HG02571 (cell line): ENCODE results near the gene BACH2.
"Not testable (repeated sequence)": the region's sequence is repeated elsewhere in the genome, so short reads cannot be mapped to it uniquely, and the experiment has no call there.

Experiments used
- ATAC-seq: cut with Tn5 transposase; IDR thresholded peaks from one replicate; pipeline ENCODE4 v1.9.1; 2021; ENCODE audit warnings: mild to moderate bottlenecking, moderate library complexity; ENCODE audit not compliant: unreplicated experiment

Gene BACH2

GRCh38 chr6:89928604-89929003 is 368.0 kb downstream of the BACH2 start:
- no peak for ATAC-seq

DNA sequence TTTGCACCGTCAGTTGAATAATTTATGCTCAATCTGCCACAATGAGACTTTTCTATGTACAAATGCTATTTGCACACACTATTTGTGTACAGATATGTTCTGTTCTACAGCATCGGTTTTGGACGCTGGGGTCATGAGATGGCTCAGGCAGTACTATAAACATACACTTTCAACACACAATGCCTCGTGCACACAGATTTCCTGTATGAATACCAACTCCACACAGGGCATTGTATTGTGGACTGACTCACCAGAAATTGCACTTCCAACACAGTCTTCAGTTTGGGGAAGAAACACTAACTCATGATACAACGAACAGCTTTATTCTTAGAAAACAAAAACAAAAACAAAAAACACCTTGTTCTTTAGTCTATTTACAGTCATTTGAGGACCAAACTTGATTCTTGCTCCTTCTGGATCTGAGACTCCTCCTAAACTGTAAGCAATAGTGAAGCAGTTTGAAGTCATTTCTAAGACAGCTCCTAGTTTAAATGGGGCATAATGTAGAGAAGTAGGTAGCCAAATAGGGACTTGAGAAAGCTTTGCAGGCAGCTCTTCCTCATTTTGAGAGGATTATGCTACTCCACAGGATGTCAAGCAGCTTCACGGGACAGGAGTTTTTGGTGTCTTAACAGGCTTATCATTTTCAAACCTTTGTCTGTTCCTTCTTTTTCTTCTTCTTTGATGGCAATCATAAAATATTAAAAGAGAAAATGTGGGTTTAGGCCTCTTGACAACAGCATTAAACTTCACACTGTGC is 368.7 kb downstream of the BACH2 start:
- no peak for ATAC-seq

- no peak for ATAC-seq
These were observed 369.4 kb downstream of the BACH2 start for GRCh38 chr6:89927264-89927663.

DNA sequence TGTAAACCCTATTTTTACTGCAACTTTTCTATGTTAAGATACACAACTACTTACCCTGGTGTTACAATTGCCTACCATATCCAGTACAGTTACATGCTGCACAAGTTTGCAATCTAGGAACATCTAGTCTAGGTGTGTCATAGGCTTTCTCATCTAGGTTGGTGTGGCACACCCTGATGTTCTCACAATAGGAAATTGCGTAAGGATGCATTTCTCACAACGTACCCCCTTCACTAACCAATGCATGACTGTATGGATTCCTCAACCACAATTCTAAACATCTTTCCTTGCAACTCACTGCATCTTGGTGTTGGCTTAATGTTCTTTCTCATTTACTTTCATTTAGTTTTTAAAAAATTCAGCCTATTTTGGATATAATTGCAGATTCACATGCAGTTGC is 370.8 kb downstream of the BACH2 start:
- no peak for ATAC-seq

DNA sequence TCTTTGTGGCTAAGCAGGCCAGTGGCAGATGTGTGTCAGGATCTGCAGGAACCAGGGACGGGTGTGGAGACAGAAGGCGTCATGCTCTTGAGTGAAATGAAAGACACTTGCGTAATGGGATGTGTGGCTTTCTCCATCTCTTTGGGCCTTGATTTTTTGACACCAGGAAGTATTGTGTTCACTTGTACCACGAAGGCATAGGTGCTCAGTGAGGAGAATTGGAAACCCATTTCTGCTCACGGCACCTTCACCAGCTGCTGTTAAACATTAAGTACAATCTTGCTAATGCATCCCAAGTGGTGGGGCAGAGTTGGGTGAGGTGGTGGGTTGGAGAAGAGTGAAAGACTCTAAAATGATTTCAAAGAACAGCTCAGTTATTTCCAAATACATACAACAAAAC is 372.4 kb downstream of the BACH2 start:
- ATAC-seq, result no peak

DNA sequence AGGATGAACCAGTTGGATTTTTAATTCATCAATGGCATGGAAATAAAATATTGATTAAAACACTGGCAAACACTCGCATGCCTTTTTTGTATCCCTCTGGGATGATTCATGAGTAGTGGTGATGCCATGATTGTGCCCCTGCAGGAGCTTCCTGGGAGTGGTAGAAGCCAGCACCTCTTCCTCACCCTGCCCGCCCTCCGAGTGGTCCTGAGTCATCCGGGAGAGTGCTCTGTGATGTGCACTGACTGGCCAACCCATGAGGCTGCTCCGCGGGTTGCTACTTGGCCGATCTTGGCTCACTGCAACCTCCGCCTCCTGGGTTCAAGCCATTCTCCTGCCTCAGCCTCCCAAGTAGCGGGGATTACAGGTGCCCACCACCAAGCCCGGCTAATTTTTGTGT is 375.0 kb downstream of the BACH2 start:
- ATAC-seq, result no peak

- no peak for ATAC-seq
These were observed 375.4 kb downstream of the BACH2 start for GRCh38 chr6:89921197-89921596.

DNA sequence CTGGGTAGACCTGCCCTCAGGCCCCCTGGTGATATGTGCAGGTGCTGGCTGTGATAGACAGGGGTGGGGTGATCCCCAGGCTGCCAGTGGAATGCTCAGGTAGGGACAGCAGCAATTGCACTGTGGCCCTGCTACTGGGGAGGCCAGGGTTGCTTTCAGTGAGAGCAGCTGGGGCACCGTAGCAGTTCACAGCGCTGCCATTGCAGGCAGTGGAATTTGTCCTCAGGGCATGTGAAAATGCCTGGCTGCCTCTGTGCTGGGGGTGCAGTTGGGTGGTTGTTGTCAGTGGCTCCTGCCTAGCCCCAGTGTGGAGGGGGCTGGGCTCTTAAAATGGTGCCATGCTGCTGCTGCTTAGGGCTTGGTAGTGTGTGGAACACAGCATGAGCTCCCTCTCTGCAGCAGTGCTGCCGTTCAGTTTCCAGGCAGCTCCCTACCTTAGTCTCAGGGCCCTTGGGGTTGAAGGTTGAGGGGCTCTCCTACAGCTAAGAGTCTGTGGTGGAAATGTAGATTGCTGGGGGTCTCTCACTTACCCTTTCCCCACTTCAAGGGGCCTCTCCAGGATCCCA is 378.8 kb downstream of the BACH2 start:
- no peak for ATAC-seq

DNA sequence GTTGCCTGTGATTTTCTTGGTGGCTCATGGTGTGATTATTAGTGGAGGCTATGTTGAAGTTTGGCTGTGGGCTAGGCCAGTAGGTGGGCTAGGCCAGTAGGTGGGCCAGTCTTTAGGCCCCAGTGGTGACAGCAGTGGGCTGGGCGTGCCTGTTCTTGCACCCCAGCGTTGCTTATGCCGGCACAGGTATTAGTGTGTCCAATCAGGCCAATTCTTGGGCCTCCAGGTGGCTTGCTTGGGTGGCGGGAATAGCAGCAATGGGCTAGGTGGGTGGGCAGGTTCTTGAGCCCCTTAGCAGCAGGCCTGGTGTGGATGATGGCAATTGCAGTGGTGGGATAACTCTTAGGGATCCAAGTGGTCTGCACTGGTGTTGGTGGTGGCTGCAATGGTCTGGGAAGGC is 379.4 kb downstream of the BACH2 start:
- ATAC-seq, result no peak

DNA sequence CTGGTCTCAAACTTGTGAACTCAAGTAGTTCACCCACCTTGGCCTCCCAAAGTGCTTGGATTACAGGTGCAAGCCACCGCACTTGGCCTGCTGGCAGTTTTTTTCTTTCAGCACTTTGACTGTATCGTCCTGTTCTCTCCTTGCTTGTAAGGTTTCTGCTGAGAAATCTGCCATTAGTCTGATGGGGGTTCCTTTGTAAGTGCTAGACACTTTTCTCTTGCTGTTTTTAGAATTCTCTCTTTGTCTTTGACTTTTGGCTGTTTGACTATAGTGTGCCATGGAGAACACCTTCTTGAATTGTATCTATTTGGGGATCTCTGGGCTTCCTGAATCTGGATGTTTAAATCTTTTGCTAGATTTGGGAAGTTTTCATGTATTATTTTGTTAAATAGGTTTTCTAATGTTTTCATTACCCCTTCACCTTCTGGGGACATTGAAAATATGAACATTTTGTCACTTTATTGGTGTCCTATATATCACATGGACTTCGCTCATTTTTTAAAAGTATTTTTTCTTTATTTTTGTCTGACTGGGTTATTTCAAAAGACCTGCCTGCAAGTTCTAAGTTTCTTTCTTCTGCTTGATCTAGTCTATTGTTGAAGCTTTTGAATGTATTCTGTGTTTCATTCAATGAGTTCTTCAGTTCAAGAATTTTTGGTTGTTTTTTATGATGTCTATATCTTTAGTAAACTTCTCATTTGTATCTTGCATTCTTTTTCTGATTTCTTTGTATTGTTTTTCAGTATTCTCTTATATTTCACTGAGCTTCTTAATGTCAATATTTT is 380.3 kb downstream of the BACH2 start:
- no peak for ATAC-seq

- no peak for ATAC-seq
These were observed 385.8 kb downstream of the BACH2 start for GRCh38 chr6:89910902-89911240.

GRCh38 chr6:89910001-89910901 is 386.4 kb downstream of the BACH2 start:
- ATAC-seq, result not testable (repeated sequence)

- no peak for ATAC-seq
These were observed 401.3 kb downstream of the BACH2 start for GRCh38 chr6:89895276-89895874.

- ATAC-seq, result no peak
These were observed 402.5 kb downstream of the BACH2 start, which contains the start of gene GJA10 for GRCh38 chr6:89894169-89894568. GJA10 (plus strand) TSS chr6:89894469; CDS start chr6:89894469, 0 bp downstream.

- ATAC-seq, result not testable (repeated sequence)
These were observed 404.1 kb downstream of the BACH2 start for GRCh38 chr6:89892577-89892976.

DNA sequence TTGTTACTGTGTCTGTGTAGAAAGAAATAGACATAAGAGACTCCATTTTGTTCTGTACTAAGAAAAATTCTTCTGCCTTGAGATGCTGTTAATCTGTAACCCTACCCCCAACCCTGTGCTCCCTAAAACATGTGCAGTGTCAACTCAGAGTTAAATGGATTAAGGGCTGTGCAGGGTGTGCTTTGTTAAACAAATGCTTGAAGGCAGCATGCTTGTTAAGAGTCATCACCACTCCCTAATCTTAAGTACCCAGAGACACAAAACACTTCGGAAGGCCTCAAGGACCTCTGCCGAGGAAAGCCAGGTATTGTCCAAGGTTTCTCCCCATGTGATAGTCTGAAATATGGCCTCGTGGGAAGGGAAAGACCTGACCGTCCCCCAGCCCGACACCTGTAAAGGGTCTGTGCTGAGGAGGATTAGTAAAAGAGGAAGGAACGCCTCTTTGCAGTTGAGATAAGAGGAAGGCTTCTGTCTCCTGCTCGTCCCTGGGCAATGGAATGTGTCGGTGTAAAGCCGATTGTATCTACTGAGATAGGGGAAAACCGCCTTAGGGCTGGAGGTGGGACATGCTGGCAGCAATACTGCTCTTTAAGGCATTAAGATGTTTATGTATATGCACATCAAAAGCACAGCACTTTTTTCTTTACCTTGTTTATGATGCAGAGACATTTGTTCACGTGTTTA is 405.7 kb downstream of the BACH2 start:
- ATAC-seq, result not testable (repeated sequence)

GRCh38 chr6:89888871-89889270 is 407.8 kb downstream of the BACH2 start:
- no peak for ATAC-seq

DNA sequence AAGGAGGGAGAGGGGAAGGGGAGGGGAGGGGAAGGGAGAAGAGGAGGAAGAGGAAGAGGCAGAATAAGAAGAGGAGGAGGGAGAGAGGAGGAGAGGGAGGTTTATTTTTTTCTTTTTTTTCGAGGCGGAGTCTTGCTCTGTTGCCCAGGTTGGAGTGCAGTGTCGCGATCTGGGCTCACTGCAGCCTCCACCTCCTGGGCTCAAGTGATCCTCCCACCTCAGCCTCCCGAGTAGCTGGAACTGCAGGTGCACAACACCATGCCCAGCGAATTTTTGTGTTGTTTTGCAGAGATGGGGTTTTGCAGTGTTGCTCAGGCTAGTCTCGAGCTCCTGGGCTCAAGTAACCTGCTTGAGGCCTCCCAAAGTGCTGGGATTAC is 408.5 kb downstream of the BACH2 start:
- ATAC-seq, result no peak

- ATAC-seq, result no peak
These were observed 409.0 kb downstream of the BACH2 start for GRCh38 chr6:89887452-89888137.
